Measurements from ENCODE around the gene KLHL21.

The KLHL21 gene

DNA sequence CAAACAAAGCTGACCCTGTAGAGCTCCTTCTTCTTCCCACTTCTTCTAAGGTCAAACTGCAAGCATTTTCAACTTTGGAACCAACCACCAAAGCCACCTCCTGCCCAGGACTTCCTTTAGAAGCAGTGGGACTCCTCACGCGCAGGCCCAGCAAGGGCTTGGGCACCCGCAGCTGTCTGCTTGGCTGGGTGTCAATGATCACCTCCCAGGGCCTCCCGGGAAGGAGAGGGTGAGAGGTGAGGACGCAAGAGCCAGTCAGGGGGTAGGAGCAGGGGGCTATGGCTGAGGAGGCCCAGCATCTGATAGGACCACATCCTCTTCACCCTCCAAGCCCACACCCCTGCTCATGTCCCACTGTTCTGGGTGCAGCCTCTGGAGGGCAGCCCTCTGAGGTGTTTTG lies 10.2 kb downstream of the KLHL21 start:
- no peak for DNase-seq (ENCODE audit: low read depth in 2 of 2)
- TF ChIP-seq, protein P1, sequence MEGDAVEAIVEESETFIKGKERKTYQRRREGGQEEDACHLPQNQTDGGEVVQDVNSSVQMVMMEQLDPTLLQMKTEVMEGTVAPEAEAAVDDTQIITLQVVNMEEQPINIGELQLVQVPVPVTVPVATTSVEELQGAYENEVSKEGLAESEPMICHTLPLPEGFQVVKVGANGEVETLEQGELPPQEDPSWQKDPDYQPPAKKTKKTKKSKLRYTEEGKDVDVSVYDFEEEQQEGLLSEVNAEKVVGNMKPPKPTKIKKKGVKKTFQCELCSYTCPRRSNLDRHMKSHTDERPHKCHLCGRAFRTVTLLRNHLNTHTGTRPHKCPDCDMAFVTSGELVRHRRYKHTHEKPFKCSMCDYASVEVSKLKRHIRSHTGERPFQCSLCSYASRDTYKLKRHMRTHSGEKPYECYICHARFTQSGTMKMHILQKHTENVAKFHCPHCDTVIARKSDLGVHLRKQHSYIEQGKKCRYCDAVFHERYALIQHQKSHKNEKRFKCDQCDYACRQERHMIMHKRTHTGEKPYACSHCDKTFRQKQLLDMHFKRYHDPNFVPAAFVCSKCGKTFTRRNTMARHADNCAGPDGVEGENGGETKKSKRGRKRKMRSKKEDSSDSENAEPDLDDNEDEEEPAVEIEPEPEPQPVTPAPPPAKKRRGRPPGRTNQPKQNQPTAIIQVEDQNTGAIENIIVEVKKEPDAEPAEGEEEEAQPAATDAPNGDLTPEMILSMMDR (IDR thresholded peaks at IDR 0.05; ENCODE audit: low read depth, low read length) = no peak
- no peak overlapping the region for H3K4me3 ChIP-seq (replicated peaks in 1 of 2; ENCODE audit: low read depth in 2 of 2, low read length in 2 of 2)

DNA sequence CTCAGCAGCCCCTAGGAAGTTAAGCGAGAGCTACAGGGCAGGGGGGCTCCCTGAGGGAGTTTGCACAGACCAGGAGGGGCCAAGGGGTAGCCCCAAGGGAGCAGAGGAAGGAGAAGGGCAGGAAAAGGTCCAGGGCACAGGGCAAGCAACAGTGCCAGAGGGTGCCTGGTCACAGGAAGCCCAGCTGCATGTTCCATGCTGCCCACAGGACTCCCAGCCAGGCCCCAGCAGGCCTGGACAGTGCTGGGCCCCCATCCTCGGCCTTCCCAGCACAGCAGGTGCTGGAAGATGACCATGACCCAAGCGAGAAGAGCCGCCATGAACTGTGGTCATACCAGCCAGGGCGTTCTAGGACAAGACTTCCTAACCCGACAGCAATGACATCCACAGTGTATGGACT lies 11.0 kb downstream of the KLHL21 start:
- TF ChIP-seq, protein P1 (IDR thresholded peaks at IDR 0.05; ENCODE audit: low read depth, low read length) = no peak
- H3K4me3 ChIP-seq (replicated peaks in 1 of 2; ENCODE audit: low read depth in 2 of 2, low read length in 2 of 2) = no peak overlapping the region
- no peak for DNase-seq (ENCODE audit: low read depth in 2 of 2)

DNA sequence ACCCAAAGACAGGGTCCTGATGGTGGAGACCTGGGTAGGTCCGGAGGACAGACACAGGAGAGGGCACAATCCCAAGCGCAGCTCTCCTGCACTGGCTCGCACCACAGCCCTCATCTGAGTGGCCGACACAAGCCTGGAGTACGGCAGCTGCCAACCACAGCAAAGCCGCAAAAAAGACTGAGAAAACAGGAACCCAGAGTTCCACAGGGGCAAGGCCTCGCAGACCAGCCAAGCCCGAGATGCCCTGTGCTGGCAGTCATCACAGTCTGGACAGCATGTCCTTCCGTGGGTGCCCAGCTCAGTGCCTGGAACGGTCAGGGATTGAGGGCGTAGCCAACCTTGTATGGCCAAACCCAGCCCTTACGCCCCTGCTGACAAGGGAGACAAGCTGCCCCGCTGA lies 11.4 kb downstream of the KLHL21 start:
- H3K4me3 ChIP-seq (replicated peaks in 1 of 2; ENCODE audit: low read depth in 2 of 2, low read length in 2 of 2) = no peak overlapping the region
- DNase-seq (ENCODE audit: low read depth in 2 of 2) = no peak

DNA sequence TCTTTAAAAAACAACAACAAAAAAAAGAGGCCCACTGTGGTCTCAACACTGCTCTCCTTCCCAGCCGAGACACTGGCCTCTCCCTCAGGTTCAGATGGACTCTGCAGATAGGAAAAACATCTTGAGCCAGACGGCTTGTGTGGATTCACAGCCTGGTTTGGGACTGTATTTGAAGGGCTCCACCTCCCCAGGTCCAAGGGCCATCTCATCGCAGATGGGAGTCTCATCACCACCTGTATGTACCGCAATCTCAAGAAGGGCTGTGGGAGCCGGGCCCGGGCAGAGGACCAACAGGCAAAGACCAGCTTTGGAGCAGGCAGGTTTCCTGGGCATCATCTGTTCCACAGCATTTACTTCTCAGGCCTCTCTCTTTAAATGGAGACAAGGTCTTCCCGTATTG lies 12.6 kb downstream of the KLHL21 start:
- DNase-seq (ENCODE audit: low read depth in 2 of 2) = no peak
- no peak overlapping the region for H3K4me3 ChIP-seq (replicated peaks in 1 of 2; ENCODE audit: low read depth in 2 of 2, low read length in 2 of 2)
- TF ChIP-seq, protein P1 (IDR thresholded peaks at IDR 0.05; ENCODE audit: low read depth, low read length) = no peak

More for the DNA sequence above, 11.4 kb downstream of the KLHL21 start:
- TF ChIP-seq, protein P1 (IDR thresholded peaks at IDR 0.05; ENCODE audit: low read depth, low read length) = no peak

DNA sequence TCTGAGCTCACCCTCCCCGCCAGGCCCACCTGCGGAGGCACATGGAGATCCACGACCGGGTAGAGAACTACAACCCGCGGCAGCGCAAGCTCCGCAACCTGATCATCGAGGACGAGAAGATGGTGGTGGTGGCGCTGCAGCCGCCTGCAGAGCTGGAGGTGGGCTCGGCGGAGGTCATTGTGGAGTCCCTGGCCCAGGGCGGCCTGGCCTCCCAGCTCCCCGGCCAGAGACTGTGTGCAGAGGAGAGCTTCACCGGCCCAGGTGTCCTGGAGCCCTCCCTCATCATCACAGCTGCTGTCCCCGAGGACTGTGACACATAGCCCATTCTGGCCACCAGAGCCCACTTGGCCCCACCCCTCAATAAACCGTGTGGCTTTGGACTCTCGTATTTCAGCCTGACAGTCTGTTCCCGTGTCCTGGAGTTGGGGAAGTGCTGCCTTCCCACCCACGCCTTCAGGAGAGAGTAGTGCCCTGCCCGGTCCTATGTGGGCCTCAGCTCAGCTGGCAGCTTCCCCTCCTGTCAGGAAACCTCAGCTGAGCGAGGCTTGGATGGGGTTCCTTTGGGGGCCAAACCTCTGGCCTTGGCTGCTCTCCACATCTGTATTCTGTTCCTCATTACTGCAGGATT lies 13.7 kb downstream of the KLHL21 start:
- H3K4me3 ChIP-seq (replicated peaks in 1 of 2; ENCODE audit: low read depth in 2 of 2, low read length in 2 of 2) = no peak overlapping the region
- DNase-seq (ENCODE audit: low read depth in 2 of 2) = no peak
- TF ChIP-seq, protein P1 (IDR thresholded peaks at IDR 0.05; ENCODE audit: low read depth, low read length) = no peak

DNA sequence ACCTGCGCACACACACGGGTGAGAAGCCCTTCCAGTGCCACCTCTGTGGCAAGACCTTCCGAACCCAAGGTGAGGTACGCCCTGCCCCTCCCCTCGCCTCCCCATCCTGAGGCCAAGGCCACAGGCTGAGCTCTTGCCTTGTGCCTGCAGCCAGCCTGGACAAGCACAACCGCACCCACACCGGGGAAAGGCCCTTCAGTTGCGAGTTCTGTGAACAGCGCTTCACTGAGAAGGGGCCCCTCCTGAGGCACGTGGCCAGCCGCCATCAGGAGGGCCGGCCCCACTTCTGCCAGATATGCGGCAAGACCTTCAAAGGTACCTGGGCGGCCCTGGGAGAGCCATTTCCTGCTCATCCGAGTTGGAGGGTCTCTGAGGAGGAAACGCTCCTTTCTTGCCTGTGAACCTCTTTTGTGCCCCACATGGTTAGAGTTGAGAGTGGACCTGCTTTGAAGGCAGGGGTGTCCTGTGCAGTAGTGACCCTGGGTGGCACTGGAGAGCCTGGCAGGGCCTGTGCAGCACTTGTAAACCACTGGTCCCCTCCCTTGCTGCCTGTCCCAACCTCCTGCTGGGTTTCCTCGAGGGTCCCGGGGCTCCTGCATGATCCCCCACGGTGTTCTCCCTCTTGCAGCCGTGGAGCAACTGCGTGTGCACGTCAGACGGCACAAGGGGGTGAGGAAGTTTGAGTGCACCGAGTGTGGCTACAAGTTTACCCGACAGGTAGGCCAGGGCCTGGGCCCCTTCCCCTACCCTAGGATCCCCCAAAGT lies 14.4 kb downstream of the KLHL21 start:
- H3K4me3 ChIP-seq (replicated peaks in 1 of 2; ENCODE audit: low read depth in 2 of 2, low read length in 2 of 2) = no peak overlapping the region
- TF ChIP-seq, protein P1 (IDR thresholded peaks at IDR 0.05; ENCODE audit: low read depth, low read length) = no peak
- no peak for DNase-seq (ENCODE audit: low read depth in 2 of 2)

Data from cardiac fibroblast (primary cell).